ENCODE measurements around the gene EPS8. TPM values are rescaled to one million over a fixed set of nuclear protein-coding genes. Genes with fewer than 3 reads are reported as not detected.
A peak's percentile ranks its signal among the peaks of the same experiment; 100 is the strongest.

EPS8 gene
- total RNA-seq, 1 donor from 2014 or later, result 35.3 TPM

- H3K4me3 ChIP-seq (ENCODE audit: low read depth, low read length), result no peak overlapping the region
- DNase-seq (ENCODE audit: low read depth) (peak; percentile 84), FAIRE-seq (no peak)
- TF ChIP-seq CTCF (IDR thresholded peaks at IDR 0.05; ENCODE audit: insufficient read depth, low read length, severe bottlenecking), result no peak
- H3K36me3 ChIP-seq (ENCODE audit: control insufficient read depth, insufficient read depth, low read length), result no peaks in the 10 kb centered on the region
- H3K27me3 ChIP-seq (ENCODE audit: control insufficient read depth, insufficient read depth, low read length), result no peaks in the 10 kb centered on the region
Observed at GRCh38 chr12:15701206-15701605, 88.0 kb downstream of the EPS8 start.

GRCh38 chr12:15700595-15700994 is 88.6 kb downstream of the EPS8 start:
- no peak for FAIRE-seq
- DNase-seq (ENCODE audit: low read depth), result peak; percentile 93
- Histone ChIP-seq H3K4me3 (ENCODE audit: low read depth, low read length) (no peak overlapping the region), H3K27me3 (ENCODE audit: control insufficient read depth, insufficient read depth, low read length) (no peaks in the 10 kb centered on the region), H3K36me3 (ENCODE audit: control insufficient read depth, insufficient read depth, low read length) (no peaks in the 10 kb centered on the region)
- no peak for TF ChIP-seq CTCF (IDR thresholded peaks at IDR 0.05; ENCODE audit: insufficient read depth, low read length, severe bottlenecking)

GRCh38 chr12:15699886-15700285 is 89.3 kb downstream of the EPS8 start:
- H3K36me3 ChIP-seq (ENCODE audit: control insufficient read depth, insufficient read depth, low read length), result no peaks in the 10 kb centered on the region
- no peak for TF ChIP-seq CTCF (IDR thresholded peaks at IDR 0.05; ENCODE audit: insufficient read depth, low read length, severe bottlenecking)
- no peak for FAIRE-seq
- DNase-seq (ENCODE audit: low read depth), result no peak
- no peaks in the 10 kb centered on the region for H3K27me3 ChIP-seq (ENCODE audit: control insufficient read depth, insufficient read depth, low read length)
- no peak overlapping the region for H3K4me3 ChIP-seq (ENCODE audit: low read depth, low read length)

- no peak for DNase-seq (ENCODE audit: low read depth)
- no peak for FAIRE-seq
- H3K27me3 ChIP-seq (ENCODE audit: control insufficient read depth, insufficient read depth, low read length), result no peaks in the 10 kb centered on the region
- no peaks in the 10 kb centered on the region for H3K36me3 ChIP-seq (ENCODE audit: control insufficient read depth, insufficient read depth, low read length)
- TF ChIP-seq CTCF (IDR thresholded peaks at IDR 0.05; ENCODE audit: insufficient read depth, low read length, severe bottlenecking), result no peak
- no peak overlapping the region for H3K4me3 ChIP-seq (ENCODE audit: low read depth, low read length)
Observed at GRCh38 chr12:15698377-15698871, 90.8 kb downstream of the EPS8 start.

- FAIRE-seq (no peak), DNase-seq (ENCODE audit: low read depth) (no peak)
- Histone ChIP-seq H3K4me3 (ENCODE audit: low read depth, low read length) (no peak overlapping the region), H3K27me3 (ENCODE audit: control insufficient read depth, insufficient read depth, low read length) (no peaks in the 10 kb centered on the region), H3K36me3 (ENCODE audit: control insufficient read depth, insufficient read depth, low read length) (no peaks in the 10 kb centered on the region)
- TF ChIP-seq CTCF (IDR thresholded peaks at IDR 0.05; ENCODE audit: insufficient read depth, low read length, severe bottlenecking), result no peak
Observed at GRCh38 chr12:15697201-15697600, 92.0 kb downstream of the EPS8 start.

- no peaks in the 10 kb centered on the region for H3K36me3 ChIP-seq (ENCODE audit: control insufficient read depth, insufficient read depth, low read length)
- FAIRE-seq, result no peak
- no peaks in the 10 kb centered on the region for H3K27me3 ChIP-seq (ENCODE audit: control insufficient read depth, insufficient read depth, low read length)
- no peak for TF ChIP-seq CTCF (IDR thresholded peaks at IDR 0.05; ENCODE audit: insufficient read depth, low read length, severe bottlenecking)
- no peak for DNase-seq (ENCODE audit: low read depth)
- no peak overlapping the region for H3K4me3 ChIP-seq (ENCODE audit: low read depth, low read length)
Observed at GRCh38 chr12:15693228-15693911, 95.8 kb downstream of the EPS8 start.
